Measurements from ENCODE around the gene LRRC53.

LRRC53 gene

DNA sequence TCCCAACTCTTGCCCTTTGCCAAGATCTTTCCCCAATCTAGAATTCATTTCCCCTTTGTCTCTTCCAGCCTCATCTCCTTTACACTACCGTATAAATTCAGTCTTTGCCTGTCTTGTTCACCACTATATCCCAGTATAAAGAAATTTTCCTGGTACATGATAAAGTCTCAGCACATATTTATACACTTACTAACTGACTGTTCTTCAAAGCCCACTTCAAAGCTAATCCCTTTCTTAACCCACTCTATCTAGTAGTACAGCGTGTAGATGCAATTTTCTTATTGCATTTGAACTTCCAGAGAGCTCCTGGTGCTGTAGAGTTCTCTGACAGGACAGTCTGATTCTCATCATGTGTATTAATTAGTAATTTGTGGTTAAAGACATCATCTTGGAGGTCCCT lies 78.1 kb downstream of the LRRC53 start:
- no peak for DNase-seq (ENCODE audit: extremely low read depth in 1 of 2, low read depth in 1 of 2)

DNA sequence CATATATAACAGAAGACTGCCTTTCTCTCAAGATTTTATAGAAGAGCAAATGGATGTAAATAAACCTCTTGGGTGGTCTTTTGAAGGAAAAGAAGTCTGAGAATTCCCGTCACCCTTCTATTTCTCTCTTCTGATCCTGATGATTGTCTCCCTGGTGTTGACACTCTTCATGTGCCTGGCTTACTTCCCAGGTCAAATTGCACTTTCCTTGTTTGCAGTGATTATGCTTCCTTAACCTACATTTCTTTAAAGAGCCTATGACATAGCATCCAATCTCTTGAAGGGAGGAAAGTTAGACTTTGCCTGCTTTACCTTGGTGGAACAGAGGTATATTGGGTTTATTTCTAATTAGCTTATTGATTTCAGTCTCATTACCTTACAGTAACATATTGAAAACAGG lies 80.1 kb downstream of the LRRC53 start:
- DNase-seq (ENCODE audit: extremely low read depth in 1 of 2, low read depth in 1 of 2), result no peak

DNA sequence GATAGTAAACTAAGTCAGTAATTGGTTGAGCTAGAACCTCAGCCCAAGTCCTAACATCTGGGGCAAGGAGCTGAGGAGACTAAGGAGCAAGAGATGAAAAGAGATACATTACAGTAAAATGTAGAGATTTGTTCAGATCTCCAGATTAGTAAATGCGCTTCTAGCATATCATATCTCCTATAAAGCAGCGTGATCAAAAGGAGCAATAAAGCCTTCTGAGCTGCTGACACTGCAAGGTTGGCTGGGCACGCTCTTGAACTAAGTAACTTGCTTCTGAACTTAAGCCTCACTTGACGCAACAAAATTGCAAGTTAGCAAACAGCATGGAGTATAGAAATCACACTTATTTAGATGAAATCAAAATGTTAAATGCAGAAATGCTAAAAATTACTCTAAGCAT lies 80.9 kb downstream of the LRRC53 start:
- DNase-seq (ENCODE audit: extremely low read depth in 1 of 2, low read depth in 1 of 2), result no peak

DNA sequence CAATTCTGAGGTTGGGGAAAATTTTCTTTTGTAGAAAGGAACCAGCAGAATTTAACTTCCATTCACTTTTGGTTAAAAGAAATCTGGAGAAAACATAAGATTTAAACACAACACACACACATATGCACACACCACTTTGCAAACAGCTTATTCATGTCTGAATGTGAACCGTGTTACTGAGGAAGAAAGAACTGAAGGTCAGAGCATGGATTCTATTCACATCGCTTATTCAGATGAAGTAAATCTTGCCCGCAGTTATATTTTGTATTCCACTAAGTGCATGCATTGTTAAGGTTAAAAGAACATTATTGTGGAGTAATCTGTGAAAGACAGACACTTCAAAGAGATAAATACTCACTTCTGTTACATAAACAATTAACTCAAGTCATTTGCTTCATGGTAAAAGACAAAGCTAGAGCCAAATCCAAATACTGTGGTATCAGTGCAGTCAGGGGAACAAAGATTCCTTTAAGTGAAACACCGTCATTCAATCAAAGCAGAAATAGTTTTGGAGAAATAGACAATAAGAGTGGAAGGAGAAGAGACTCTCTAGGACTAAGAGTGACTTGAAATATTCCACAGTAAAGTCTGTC lies 82.0 kb downstream of the LRRC53 start:
- DNase-seq (ENCODE audit: extremely low read depth in 1 of 2, low read depth in 1 of 2), result no peak

DNA sequence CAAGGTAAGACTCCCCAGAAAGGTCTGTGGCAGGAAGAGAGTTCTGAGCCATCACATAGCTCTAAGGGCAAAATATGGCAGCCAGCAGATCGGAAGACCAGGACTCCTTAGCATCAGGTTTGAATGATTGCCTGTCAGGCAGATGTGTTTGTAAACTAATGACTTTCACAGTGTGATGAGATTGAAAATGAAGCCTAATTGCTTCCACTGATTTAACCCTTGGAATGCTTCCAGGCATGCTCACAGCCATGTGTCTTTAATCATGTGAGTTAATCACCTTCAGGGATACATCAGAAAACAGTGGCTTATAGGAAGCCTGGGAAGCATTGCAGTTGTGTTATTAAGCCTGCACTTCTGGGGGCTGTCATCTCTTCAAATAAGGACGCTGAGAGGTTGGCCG lies 82.8 kb downstream of the LRRC53 start:
- DNase-seq (ENCODE audit: extremely low read depth in 1 of 2, low read depth in 1 of 2), result no peak

DNA sequence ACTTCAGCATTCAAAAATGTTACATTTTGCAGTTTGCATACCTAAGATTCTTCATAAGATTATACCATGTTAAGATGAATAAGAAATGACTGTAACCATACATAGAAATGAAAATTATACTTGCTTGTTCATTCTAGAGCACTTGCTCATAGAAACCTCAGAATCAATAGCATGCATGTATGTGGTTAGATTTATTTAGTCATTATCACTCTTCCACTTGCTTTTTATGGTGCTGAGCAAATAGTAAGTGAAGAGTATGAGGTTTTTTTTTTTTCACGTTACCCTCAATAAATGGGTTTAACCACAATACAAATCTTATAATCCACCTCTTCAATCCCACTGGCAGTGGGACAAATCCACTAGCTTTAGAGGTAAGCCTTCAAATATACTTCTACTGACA lies 84.7 kb downstream of the LRRC53 start:
- no peak for DNase-seq (ENCODE audit: extremely low read depth in 1 of 2, low read depth in 1 of 2)

DNA sequence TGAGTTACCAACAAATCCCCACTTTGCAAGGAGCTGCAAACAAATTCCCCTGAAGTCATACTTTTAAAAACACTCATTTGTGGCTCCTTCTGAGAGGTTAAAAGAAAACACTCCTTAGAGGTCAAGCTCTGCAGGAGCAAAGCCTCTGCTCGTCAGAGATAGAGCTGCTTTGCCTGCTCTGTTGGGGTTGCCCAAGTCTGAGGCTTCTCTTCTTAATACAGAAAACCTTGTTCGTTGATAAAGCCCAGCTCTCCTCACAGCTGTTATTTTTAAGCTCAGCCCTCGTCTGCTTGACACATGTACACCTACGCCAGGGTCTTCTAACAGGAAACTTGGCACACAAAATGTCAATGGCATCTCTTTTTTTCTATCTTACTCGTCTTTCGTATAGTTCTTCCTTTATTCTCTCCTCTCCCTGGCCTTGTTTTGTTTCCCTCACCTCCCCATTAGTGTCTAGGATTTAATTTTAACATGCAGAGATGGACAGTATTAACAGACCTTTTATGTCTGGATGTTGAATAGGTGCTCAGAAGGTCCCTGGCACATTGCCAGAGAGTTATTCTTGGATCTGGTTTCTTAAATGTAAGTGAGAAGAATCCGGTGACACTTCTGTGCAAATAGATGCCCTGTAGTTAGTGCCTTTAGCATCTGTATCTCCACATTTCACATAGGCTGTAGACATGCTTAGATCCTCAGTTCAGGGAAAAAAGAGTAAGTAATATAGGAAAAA lies 86.0 kb downstream of the LRRC53 start:
- DNase-seq (ENCODE audit: extremely low read depth in 1 of 2, low read depth in 1 of 2), result no peak

DNA sequence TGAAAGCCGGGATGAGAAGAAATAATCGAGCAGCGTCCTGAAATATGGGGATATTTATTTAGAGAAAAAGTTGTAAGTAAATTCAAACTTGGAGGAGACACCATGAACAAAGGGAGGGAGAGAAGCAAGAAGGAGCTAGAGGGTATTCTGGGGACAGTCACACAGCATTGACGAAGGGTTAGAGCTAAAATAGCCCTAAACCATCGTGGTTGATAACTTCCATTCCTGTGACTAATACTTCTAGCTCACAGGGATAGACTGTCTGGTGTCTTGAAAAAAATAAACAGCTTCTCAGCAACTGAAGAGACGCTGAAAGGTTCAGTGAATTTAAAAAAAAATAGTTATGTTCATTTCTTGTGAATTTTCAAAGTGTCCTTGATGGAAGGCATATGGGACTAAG lies 86.7 kb downstream of the LRRC53 start:
- no peak for DNase-seq (ENCODE audit: extremely low read depth in 1 of 2, low read depth in 1 of 2)

DNA sequence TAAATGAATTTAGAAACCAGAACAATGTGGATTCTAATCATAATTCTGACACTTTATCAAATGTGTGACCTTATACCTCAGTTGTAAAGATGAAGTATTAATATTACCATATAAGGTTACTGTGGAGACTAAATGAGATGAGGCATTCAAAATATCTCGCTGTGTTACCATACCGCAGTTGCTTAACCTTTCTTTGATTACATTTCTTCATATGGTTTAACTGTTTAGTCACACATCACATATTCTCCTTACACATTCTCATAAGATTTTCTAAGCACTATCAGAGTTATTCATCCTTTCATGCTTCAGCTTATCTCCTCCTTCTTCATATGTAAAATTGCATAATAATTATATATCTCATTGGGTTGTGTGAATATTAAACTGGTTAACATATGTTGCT lies 88.9 kb downstream of the LRRC53 start:
- DNase-seq (ENCODE audit: extremely low read depth in 1 of 2, low read depth in 1 of 2), result no peak

DNA sequence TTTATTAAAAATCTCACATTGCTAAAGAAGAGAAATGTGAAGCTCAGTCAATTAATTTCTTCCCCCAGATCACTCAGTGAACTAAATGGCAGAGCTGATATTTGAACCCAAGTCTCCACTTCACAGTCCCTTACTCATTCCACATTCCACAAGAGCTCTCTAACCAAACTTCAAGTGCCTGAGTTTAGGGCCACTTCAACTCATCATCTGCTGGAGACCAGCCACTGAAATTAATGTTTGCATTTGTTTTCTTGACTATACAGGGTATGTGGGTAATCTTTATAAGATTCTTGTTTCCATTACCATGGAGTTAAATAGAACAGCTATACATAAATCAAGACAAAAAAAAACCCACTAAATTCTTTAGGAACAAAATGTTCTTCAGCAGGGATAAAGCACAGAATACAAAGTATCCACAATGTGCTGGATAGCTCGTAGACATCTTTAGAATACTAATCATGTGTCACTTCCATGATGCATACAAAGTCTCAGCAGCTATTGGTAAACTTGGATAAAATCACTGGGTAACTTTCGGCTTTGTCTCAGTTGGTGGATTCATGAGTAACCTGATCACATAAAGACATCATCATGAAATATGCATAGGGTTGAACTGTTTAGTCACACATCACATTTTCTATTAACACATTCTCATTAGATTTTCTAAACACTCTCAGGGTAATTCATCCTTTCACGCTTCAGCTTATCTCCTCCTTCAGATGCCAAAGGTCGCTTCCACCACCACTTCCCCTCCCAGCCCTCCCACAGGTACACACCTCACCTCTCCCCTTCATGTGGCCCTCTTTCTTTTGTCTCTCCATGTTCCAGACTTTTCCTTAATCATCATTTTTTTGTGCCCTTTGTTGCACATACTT lies 89.8 kb downstream of the LRRC53 start:
- no peak for DNase-seq (ENCODE audit: extremely low read depth in 1 of 2, low read depth in 1 of 2)

DNA sequence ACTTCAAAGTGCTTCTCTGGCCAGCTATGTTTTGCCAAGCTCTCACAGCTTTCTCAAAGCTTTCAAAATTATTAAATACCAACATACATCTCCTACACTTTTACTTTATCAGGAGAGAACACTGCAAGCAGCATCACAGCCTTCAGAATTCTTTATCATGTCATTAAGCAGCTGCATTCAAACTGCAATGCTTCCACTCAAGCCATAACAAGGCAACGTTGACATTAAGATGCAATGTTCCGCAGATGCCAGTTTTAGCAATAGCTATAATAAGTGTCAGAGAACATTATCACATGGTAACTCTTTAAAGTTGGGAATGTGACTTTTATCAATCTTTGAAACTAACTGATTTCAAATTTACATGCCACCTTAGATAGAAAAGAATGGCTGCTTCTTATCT lies 91.9 kb downstream of the LRRC53 start:
- no peak for DNase-seq (ENCODE audit: extremely low read depth in 1 of 2, low read depth in 1 of 2)
